Measurements from ENCODE around the gene ANKFN1.

GRCh38 chr17:56182081-56182480, 28.8 kb downstream of the ANKFN1 start:
- TF ChIP-seq POLR2A (IDR thresholded peaks at IDR 0.05; ENCODE audit: low read depth), result no peak
- TF ChIP-seq, protein P1, sequence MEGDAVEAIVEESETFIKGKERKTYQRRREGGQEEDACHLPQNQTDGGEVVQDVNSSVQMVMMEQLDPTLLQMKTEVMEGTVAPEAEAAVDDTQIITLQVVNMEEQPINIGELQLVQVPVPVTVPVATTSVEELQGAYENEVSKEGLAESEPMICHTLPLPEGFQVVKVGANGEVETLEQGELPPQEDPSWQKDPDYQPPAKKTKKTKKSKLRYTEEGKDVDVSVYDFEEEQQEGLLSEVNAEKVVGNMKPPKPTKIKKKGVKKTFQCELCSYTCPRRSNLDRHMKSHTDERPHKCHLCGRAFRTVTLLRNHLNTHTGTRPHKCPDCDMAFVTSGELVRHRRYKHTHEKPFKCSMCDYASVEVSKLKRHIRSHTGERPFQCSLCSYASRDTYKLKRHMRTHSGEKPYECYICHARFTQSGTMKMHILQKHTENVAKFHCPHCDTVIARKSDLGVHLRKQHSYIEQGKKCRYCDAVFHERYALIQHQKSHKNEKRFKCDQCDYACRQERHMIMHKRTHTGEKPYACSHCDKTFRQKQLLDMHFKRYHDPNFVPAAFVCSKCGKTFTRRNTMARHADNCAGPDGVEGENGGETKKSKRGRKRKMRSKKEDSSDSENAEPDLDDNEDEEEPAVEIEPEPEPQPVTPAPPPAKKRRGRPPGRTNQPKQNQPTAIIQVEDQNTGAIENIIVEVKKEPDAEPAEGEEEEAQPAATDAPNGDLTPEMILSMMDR (IDR thresholded peaks at IDR 0.05), result no peak
